Body of pancreas (tissue), 4 donors: ENCODE measurements around the gene DENND11. TPM values are rescaled to one million over a fixed set of nuclear protein-coding genes. Genes with fewer than 3 reads are reported as not detected.

ENCODE experiments used
- ATAC-seq: fragments of 150-250 bp; one replicate; pipeline ENCODE4 v1.9.1; 2016
- DNase-seq, 4 donors: peaks; one replicate each; pipeline ENCODE4 v3.0.0-alpha.2; 2019
- H3K27ac ChIP-seq, 4 donors: fragments of 200-600 bp; sonication (generic); 1 replicate in 3 of 4; 2 replicates in 1 of 4; pipeline versions ENCODE4 v1.5.1 to v1.6.1; 2016 to 2019; ENCODE audit warnings: mild to moderate bottlenecking in 1 of 4, mixed read lengths in 1 of 4, moderate library complexity in 1 of 4
- H3K27me3 ChIP-seq, 2 donors: fragments of 200-600 bp; sonication (generic); one replicate each; pipeline ENCODE4 v1.6.0; 2016; ENCODE audit warnings: mild to moderate bottlenecking in 1 of 2
- H3K36me3 ChIP-seq, 2 donors: fragments of 200-600 bp; sonication (generic); replicated peaks in 1 of 2; 2 replicates each; pipeline ENCODE4 v1.5.1; 2016; ENCODE audit warnings: low read depth in 2 of 2; ENCODE audit not compliant: insufficient read depth in 1 of 2
- H3K4me1 ChIP-seq: fragments of 200-600 bp; sonication (generic); one replicate; pipeline ENCODE4 v1.6.0; 2016
- H3K4me3 ChIP-seq, 2 donors: fragments of 200-600 bp; sonication (generic); 1 replicate in 1 of 2; 2 replicates in 1 of 2; pipeline ENCODE4 v1.5.1; 2016 to 2019
- H3K9me3 ChIP-seq, 3 donors: fragments of 200-600 bp; sonication (generic); 1 replicate in 2 of 3; 2 replicates in 1 of 3; pipeline ENCODE4 v1.5.1; 2016
- CTCF ChIP-seq, 7 experiments: fragments of 450-650 bp in 4 of 7; fragments of 200-600 bp in 3 of 7; sonication (generic) in 3 of 7; IDR thresholded peaks; one replicate each; pipeline ENCODE4 v1.5.1; 2016 to 2019; ENCODE audit warnings: antibody characterized with exemption in 7 of 7
- POLR2A ChIP-seq, 3 donors: fragments of 450-650 bp; IDR thresholded peaks; one replicate each; pipeline ENCODE4 v1.6.1; 2016; ENCODE audit warnings: antibody characterized with exemption in 3 of 3, mild to moderate bottlenecking in 2 of 3
- WGBS, 2 donors: methylation state at CpG; one replicate each; pipeline ENCODE4 v1.1.5; 2017; 5-methylcytosine and 5-hydroxymethylcytosine counted together
- intact Hi-C: fragments of 100-400 bp; cut with DNase I; formaldehyde crosslinking; loops from one replicate; pipeline ENCODE4 v1.15.1; 2023
- total RNA-seq, 2 donors: library from RNA; depleted of rRNA; stranded (reverse); fragments of >200 nt; gene quantifications; one replicate each; pipeline ENCODE4 v1.1.0, GENCODE V29; 2016

DENND11 gene
- 10 to 100 TPM; 17.8 to 31.9 TPM for total RNA-seq

- 0% methylated on average over 3 to 62 of the region's 62 CpGs for WGBS, 2 donors
- H3K4me3 ChIP-seq, result peak within 1 kb of the TSS; percentile 82 to 87
- DNase-seq (peak; percentile 59 to 72 (median 60)), ATAC-seq (peak; percentile 93)
- peaks cover 46% of the 10 kb centered on the region for H3K4me1 ChIP-seq
- no peaks in the 10 kb centered on the region for H3K36me3 ChIP-seq
- no peaks in the 10 kb centered on the region for H3K27me3 ChIP-seq
- H3K27ac ChIP-seq, result peak within 1 kb of the TSS; percentile 80 to 87 (median 83)
- no peaks in the 10 kb centered on the region for H3K9me3 ChIP-seq
- intact Hi-C loops, result no loop called here
- TF ChIP-seq CTCF (IDR thresholded peaks at IDR 0.05) (no peak), POLR2A (IDR thresholded peaks at IDR 0.05) (peak in 1 of 3 donors; percentile 37)
Measured at GRCh38 chr7:141702047-141702567, at the start of gene DENND11. Gene DENND11 (minus strand): TSS chr7:141702166. CDS start chr7:141702153, 13 bp downstream.

DNA sequence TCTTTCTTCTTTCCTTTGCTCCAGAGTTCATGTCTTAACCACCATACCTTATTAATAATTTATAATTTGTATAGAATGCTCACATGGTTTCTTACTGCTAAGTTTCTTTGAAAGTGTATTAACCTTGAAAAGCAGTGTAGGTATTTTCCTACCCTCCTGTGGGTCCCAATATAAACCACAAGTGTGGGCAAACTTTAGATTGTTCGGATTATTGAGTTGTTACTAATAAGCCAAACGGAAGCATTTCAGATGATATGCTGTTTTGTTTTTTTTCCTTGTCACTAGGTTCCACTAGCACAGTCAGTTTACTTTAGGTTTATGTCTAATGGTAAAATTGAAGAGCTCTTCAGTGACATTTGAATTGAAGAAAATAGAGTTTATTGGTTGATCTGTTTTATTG, 46.4 kb upstream of the DENND11 start:
- intact Hi-C loops, result no loop called here
- Histone ChIP-seq H3K27me3 (no peaks in the 10 kb centered on the region), H3K4me3 (no peak overlapping the region), H3K27ac (no peak overlapping the region), H3K4me1 (no peaks in the 10 kb centered on the region), H3K9me3 (peaks cover 0 to 20% (median 4%) of the 10 kb centered on the region in 3 donors), H3K36me3 (peaks cover 35 to 57% of the 10 kb centered on the region in 2 donors)
- TF ChIP-seq POLR2A (IDR thresholded peaks at IDR 0.05) (no peak), CTCF (IDR thresholded peaks at IDR 0.05) (no peak)
- WGBS, 2 donors, result 90 to 92% methylated on average over 2 of the region's 2 CpGs
- DNase-seq, result no peak
- ATAC-seq, result no peak

GRCh38 chr7:141744131-141744530, 42.2 kb upstream of the DENND11 start:
- ATAC-seq (no peak), DNase-seq (no peak)
- Histone ChIP-seq H3K27ac (no peak overlapping the region), H3K27me3 (no peaks in the 10 kb centered on the region), H3K36me3 (peaks cover 9 to 40% of the 10 kb centered on the region in 2 donors), H3K9me3 (no peaks in the 10 kb centered on the region), H3K4me1 (peaks cover 11% of the 10 kb centered on the region), H3K4me3 (no peak overlapping the region)
- no peak for TF ChIP-seq CTCF (IDR thresholded peaks at IDR 0.05)
- intact Hi-C loops, result no loop called here
- WGBS, 2 donors, result 82 to 90% methylated on average over 2 of the region's 2 CpGs

DNA sequence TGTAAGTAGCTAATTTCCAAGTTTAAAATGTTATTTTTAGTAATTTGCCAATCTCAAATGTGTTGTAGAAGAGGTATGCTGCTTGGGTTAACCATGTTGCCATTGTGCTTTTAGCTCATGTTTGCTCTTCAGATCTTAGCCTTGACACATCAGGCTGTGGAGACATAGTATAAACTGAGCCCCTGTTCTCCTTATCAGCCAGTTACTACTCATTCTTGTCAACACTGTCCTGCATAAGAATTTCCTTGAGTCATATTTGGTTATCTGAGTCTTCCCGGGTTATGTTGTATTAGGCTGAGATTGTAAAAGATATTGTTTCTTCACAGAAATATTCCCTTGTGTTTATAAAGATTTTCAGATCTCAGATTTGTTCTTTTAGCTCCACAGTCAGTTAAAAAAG, 40.3 kb upstream of the DENND11 start:
- DNase-seq (no peak), ATAC-seq (no peak)
- Histone ChIP-seq H3K9me3 (no peaks in the 10 kb centered on the region), H3K36me3 (peaks cover 9 to 34% of the 10 kb centered on the region in 2 donors), H3K4me1 (peaks cover 18% of the 10 kb centered on the region), H3K27ac (no peak overlapping the region), H3K4me3 (no peak overlapping the region), H3K27me3 (no peaks in the 10 kb centered on the region)
- 29 to 45% methylated on average over 1 of the region's 1 CpG for WGBS, 2 donors
- intact Hi-C loops, result no loop called here
- TF ChIP-seq CTCF (IDR thresholded peaks at IDR 0.05) (no peak), POLR2A (IDR thresholded peaks at IDR 0.05) (no peak)

GRCh38 chr7:141739250-141739649, 37.3 kb upstream of the DENND11 start:
- peaks cover 6 to 18% of the 10 kb centered on the region in 2 donors for H3K36me3 ChIP-seq
- intact Hi-C loops, result loop anchor here (10.0 kb wide), 1 partner anchor 74 kb away; no protein-coding TSS in a partner anchor
- H3K9me3 ChIP-seq, result no peaks in the 10 kb centered on the region
- H3K27me3 ChIP-seq, result no peaks in the 10 kb centered on the region
- DNase-seq, result no peak
- H3K4me1 ChIP-seq, result peaks cover 21% of the 10 kb centered on the region
- 54 to 59% methylated on average over 3 of the region's 3 CpGs for WGBS, 2 donors
- no peak overlapping the region for H3K27ac ChIP-seq
- ATAC-seq, result no peak
- no peak overlapping the region for H3K4me3 ChIP-seq
- TF ChIP-seq POLR2A (IDR thresholded peaks at IDR 0.05), result no peak
- no peak for TF ChIP-seq CTCF (IDR thresholded peaks at IDR 0.05)
